PFSK-1 (cell line): ENCODE results near the gene MUC4.

Experiments used
- TAF1 ChIP-seq: IDR thresholded peaks from 2 replicates; pipeline ENCODE4 v1.6.1; 2012; ENCODE audit warnings: low read length, control low read depth, borderline replicate concordance; ENCODE audit not compliant: insufficient read depth
- TF ChIP-seq, protein P1 (sequence below), 2 experiments: IDR thresholded peaks; 2 replicates each; pipeline versions ENCODE4 v1.6.1 to v1.8.0; 2011 to 2012; ENCODE audit warnings: low read depth in 2 of 2, low read length in 2 of 2, control low read depth in 1 of 2, inconsistent platforms in 1 of 2, mild to moderate bottlenecking in 1 of 2, moderate library complexity in 1 of 2; ENCODE audit not compliant: insufficient read depth in 1 of 2

DNA sequence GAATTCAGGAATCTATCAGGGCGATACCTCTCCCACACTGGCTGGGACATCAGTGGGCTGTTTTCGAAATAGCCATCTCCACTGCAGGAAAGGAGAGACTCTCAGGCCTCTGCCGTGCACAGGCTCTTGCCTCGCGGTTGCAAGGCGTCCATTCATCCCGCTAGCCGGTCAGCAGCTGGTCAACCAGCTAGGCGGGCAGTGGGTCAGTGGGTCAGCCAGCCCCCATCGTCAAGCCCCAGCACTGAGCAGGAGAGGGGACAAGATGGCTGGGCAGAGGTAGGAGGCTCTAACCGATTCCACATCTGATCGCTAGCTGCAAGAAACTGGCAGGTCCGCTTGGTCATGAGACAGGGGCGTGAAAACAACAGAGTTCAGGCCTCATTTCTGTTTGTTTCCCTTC, 45.1 kb downstream of the MUC4 start:
- TF ChIP-seq TAF1 = no peak
- TF ChIP-seq, protein P1, sequence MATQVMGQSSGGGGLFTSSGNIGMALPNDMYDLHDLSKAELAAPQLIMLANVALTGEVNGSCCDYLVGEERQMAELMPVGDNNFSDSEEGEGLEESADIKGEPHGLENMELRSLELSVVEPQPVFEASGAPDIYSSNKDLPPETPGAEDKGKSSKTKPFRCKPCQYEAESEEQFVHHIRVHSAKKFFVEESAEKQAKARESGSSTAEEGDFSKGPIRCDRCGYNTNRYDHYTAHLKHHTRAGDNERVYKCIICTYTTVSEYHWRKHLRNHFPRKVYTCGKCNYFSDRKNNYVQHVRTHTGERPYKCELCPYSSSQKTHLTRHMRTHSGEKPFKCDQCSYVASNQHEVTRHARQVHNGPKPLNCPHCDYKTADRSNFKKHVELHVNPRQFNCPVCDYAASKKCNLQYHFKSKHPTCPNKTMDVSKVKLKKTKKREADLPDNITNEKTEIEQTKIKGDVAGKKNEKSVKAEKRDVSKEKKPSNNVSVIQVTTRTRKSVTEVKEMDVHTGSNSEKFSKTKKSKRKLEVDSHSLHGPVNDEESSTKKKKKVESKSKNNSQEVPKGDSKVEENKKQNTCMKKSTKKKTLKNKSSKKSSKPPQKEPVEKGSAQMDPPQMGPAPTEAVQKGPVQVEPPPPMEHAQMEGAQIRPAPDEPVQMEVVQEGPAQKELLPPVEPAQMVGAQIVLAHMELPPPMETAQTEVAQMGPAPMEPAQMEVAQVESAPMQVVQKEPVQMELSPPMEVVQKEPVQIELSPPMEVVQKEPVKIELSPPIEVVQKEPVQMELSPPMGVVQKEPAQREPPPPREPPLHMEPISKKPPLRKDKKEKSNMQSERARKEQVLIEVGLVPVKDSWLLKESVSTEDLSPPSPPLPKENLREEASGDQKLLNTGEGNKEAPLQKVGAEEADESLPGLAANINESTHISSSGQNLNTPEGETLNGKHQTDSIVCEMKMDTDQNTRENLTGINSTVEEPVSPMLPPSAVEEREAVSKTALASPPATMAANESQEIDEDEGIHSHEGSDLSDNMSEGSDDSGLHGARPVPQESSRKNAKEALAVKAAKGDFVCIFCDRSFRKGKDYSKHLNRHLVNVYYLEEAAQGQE (IDR thresholded peaks at IDR 0.05; ENCODE audit: insufficient read depth in 1 of 2, low read depth in 2 of 2, low read length in 2 of 2) = no peak
